ENCODE results near the gene F11R. TPM values are rescaled to one million over a fixed set of nuclear protein-coding genes. Genes with fewer than 3 reads are reported as not detected.
"Not testable (repeated sequence)": the region's sequence is repeated elsewhere in the genome, so short reads cannot be mapped to it uniquely, and the experiment has no call there.

The F11R gene
- total RNA-seq, 8 experiments from 2014 or later = 1.4 to 14.5 (median 5.2) TPM

DNA sequence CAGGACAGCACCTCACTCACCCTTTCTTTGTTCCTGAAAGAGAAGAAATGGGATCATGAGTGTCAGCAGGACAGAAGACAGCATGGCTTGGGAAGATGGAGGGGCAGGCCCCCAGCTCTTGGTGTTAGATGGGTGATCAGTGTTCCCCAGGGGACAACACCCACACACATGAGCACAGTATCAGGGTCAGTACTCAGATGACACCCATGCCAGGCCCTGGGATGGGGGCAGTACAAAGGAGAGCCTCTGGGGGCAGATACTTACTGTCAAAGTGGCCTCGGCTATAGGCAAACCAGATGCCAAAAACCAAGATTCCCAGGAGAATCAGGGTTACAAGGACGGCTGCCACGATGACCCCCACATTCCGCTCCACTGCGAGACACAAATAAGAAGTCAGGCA is 21.6 kb downstream of the F11R start:
- Histone ChIP-seq H3K27ac (no peak overlapping the region), H3K4me1 (replicated peaks in 1 of 2) (no peaks in the 10 kb centered on the region), H3K4me3 (no peak overlapping the region)
- WGBS, 10 experiments = 85 to 100% (median 98%) methylated on average over 1 to 5 of the region's 5 CpGs; no CpG with 5 or more reads in 6 of the 10 experiments
- no peak for ATAC-seq (replicated peaks in 6 of 8)
- in situ Hi-C loops (cut with MboI; ENCODE audit: low pct_unique_long_range_greater_than_20kb in 2 of 9, low sequenced_read_pairs in 9 of 9, unreplicated experiment in 9 of 9) = loop anchor here in 2 of 9 experiments (25.0 kb wide), 2 partner anchors 88 to 262 kb away; partner anchors contain the start of genes KLHDC9 (in 1 of the 2), NECTIN4 (in 1 of the 2) and SLAMF7 (in 1 of the 2)

DNA sequence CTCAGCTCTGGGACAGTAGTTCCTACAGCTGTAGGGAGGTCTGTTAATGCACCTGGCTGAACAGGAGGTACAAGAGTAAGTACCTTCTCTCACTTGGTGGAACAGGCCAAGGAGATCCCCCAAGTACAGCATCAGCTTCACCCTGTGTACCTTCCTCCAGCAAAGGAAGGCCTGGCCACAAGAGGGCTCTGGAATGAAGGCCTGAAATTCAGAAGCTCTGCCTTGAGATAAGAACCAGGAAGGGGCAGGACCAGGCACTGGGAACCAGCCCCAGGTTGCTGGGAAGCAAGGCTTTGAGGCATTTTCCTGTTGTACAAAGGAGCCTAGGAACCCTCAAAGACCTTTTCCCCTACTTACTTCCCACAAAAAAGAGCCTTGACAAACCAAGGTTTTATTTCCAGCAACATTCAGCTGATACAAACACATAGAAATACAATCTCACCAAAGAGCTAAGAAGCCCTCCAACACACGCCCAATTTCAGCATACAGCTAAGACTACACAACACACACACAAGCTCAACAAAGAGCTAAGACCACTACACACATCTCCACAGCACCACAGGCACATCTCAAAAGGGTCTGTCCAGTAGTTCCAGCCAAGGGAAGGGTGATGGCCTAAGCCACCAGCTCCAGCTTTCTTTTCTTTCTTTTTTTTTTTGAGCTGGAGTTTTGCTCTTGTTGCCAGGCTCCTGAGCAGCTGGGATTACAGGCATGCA is 23.5 kb downstream of the F11R start:
- in situ Hi-C loops (cut with MboI; ENCODE audit: low pct_unique_long_range_greater_than_20kb in 2 of 9, low sequenced_read_pairs in 9 of 9, unreplicated experiment in 9 of 9) = loop anchor here in 2 of 9 experiments (25.0 kb wide), 2 partner anchors 90 to 260 kb away; partner anchors contain the start of genes KLHDC9 (in 1 of the 2), NECTIN4 (in 1 of the 2) and SLAMF7 (in 1 of the 2)
- Histone ChIP-seq H3K4me3 (no peak overlapping the region), H3K27ac (no peak overlapping the region), H3K4me1 (replicated peaks in 1 of 2) (no peaks in the 10 kb centered on the region)
- 88 to 100% (median 100%) methylated on average over 1 of the region's 1 CpG; no CpG with 5 or more reads in 4 of the 10 experiments for WGBS, 10 experiments
- ATAC-seq (replicated peaks in 6 of 8) = peak; percentile 45 to 91 (median 76)

DNA sequence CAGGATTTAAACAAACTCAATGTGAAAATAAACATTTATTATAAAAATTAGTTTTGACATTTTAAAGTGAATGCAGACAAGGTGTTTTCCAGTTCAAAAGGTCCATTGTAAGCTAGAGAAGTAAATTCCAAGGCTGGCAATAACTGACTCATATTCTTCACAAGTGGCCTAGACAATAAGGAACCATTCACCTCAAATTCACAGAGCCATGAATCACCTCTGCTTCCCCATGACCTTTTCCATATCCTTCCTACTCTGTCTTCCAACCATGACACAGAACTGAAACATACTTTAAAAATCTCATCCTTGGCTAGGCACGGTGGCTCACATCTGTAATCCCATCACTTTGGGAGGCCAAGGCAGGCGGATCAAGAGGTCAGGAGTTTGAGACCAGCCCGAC is 24.8 kb downstream of the F11R start:
- in situ Hi-C loops (cut with MboI; ENCODE audit: low pct_unique_long_range_greater_than_20kb in 2 of 9, low sequenced_read_pairs in 9 of 9, unreplicated experiment in 9 of 9) = loop anchor here in 2 of 9 experiments (25.0 kb wide), 2 partner anchors 91 to 259 kb away; partner anchors contain the start of genes KLHDC9 (in 1 of the 2), NECTIN4 (in 1 of the 2) and SLAMF7 (in 1 of the 2)
- no peak overlapping the region for H3K27ac ChIP-seq
- ATAC-seq (replicated peaks in 6 of 8) = no peak
- no peaks in the 10 kb centered on the region for H3K4me1 ChIP-seq (replicated peaks in 1 of 2)
- no peak overlapping the region for H3K4me3 ChIP-seq
- 0 to 100% (median 90%) methylated on average over 1 to 3 of the region's 3 CpGs; no CpG with 5 or more reads in 3 of the 10 experiments for WGBS, 10 experiments

DNA sequence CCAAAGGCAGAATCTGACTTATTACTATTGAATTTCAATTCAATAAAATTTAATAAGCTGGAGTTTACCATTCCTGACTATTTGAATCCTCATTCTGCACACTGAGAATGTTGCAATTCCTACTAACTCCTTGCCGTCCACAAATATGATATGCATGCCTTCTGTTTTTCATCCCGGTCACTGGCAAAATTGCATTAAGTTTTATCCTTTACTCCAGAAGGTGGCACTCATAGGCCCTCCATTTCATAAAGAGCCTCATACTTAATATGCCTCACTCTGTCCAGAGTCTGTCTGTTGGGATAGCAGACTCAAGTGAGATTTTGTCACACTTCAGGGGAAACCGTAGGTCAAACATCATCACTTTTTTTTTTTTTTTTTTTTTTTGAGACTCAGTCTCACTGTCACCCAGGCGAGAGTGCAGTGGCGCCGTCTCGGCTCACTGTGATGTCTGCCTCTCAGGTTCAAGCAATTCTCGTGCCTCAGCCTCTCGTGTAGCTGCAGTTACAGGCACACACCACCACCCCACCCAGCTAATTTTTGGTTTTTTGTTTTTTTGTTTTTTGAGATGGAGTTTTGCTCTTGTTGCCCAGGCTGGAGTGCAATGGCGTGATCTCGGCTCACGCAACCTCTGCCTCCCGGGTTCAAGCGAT is 27.3 kb downstream of the F11R start:
- in situ Hi-C loops (cut with MboI; ENCODE audit: low pct_unique_long_range_greater_than_20kb in 2 of 9, low sequenced_read_pairs in 9 of 9, unreplicated experiment in 9 of 9) = loop anchor here in 2 of 9 experiments (25.0 kb wide), 2 partner anchors 94 to 256 kb away; partner anchors contain the start of genes KLHDC9 (in 1 of the 2), NECTIN4 (in 1 of the 2) and SLAMF7 (in 1 of the 2)
- no peak overlapping the region for H3K4me3 ChIP-seq
- ATAC-seq (replicated peaks in 6 of 8) = peak in 3 of 8 experiments; percentile 37 to 76 (median 40)
- H3K27ac ChIP-seq = no peak overlapping the region
- 0 to 98% (median 92%) methylated on average over 3 to 12 of the region's 14 CpGs; no CpG with 5 or more reads in 1 of the 10 experiments for WGBS, 10 experiments
- no peaks in the 10 kb centered on the region for H3K4me1 ChIP-seq (replicated peaks in 1 of 2)

DNA sequence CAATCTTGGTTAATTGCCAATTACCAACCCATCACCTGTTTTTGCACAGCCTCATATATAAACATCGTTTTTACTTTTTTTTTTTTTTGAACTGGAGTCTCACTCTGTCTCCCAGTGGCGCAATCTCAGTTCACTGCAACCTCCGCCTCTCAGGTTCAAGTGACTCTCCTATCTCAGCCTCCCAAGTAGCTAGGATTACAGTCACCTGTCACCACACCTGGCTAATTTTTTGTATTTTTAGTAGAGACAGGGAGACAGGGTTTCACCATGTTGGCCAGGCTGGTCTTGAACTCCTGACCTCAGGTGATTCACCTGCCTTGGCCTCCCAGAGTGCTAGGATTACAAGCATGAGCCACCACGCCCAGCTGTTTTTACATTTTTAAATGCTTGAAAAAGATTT is 28.9 kb downstream of the F11R start:
- not testable (repeated sequence) for H3K4me1 ChIP-seq (replicated peaks in 1 of 2); ATAC-seq (replicated peaks in 6 of 8); H3K4me3 ChIP-seq; H3K27ac ChIP-seq
- WGBS, 10 experiments = 64 to 100% (median 90%) methylated on average over 1 to 4 of the region's 4 CpGs; no CpG with 5 or more reads in 2 of the 10 experiments
- in situ Hi-C loops (cut with MboI; ENCODE audit: low pct_unique_long_range_greater_than_20kb in 2 of 9, low sequenced_read_pairs in 9 of 9, unreplicated experiment in 9 of 9) = loop anchor here in 2 of 9 experiments (25.0 kb wide), 2 partner anchors 95 to 255 kb away; partner anchors contain the start of genes KLHDC9 (in 1 of the 2), NECTIN4 (in 1 of the 2) and SLAMF7 (in 1 of the 2)

DNA sequence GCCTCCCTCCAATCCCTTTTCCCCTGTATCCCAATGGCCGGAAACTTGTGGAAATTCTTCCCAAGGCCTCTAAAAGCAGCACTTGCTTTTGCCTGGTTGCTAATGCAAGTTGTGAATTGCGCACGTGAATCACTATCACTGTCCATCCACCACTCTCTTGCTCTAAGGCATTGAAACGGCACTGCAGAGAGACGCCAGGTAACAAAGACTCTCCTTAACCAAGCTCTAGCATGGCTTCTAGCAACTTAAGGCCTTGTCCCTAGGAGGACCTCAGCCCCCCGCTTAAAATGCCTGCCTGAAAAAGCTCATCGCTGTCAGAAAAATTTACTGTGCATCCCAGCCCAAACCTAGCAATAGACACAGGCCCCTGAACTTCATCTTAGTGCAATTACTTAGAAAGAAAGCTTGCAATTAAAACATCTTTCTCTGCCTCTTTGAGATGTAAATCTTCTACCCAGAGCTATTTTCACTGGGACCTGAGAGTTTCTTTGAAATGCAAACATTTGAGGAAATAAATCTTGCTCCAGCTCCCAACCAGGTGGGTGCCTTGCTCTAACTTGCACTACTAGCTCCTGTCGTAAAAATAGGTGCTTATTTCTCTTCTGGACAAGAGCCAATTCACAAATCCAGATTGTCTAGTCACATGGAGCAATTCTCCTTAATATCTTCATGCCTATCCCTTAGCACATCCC is 33.4 kb downstream of the F11R start:
- peak in 3 of 8 experiments; percentile 18 to 36 (median 30) for ATAC-seq (replicated peaks in 6 of 8)
- in situ Hi-C loops (cut with MboI; ENCODE audit: low pct_unique_long_range_greater_than_20kb in 2 of 9, low sequenced_read_pairs in 9 of 9, unreplicated experiment in 9 of 9) = loop anchor here in 2 of 9 experiments (25.0 kb wide), 2 partner anchors 100 to 250 kb away; partner anchors contain the start of genes KLHDC9 (in 1 of the 2), NECTIN4 (in 1 of the 2) and SLAMF7 (in 1 of the 2)

DNA sequence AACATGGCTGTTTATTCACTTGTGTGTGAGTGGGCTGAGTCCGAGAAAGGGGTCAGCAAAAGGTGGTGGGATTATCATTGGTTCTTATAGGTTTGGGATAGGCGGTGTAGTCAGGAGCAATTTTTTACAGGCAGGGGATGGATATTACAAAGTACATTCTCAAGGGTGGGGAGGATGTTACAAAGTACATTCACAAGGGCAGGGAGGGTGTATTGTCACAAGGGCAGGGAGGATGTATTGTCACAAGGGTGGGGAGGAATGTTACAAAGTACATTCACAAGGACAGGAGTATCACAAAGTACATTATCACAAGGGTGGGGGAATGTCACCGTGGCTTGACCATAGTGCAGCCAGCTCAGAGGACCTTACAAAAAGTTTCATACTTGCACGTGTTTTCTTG is 35.2 kb downstream of the F11R start:
- no peak for ATAC-seq (replicated peaks in 6 of 8)
- Histone ChIP-seq H3K27ac (no peak overlapping the region), H3K4me1 (replicated peaks in 1 of 2) (peaks cover 2 to 9% of the 10 kb centered on the region in 2 donors), H3K4me3 (no peak overlapping the region)
- WGBS, 10 experiments = 0 to 100% (median 93%) methylated on average over 1 to 4 of the region's 4 CpGs; no CpG with 5 or more reads in 1 of the 10 experiments
- in situ Hi-C loops (cut with MboI; ENCODE audit: low pct_unique_long_range_greater_than_20kb in 2 of 9, low sequenced_read_pairs in 9 of 9, unreplicated experiment in 9 of 9) = loop anchor here in 2 of 9 experiments (25.0 kb wide), 2 partner anchors 102 to 248 kb away; partner anchors contain the start of genes KLHDC9 (in 1 of the 2), NECTIN4 (in 1 of the 2) and SLAMF7 (in 1 of the 2)

More for the DNA sequence above, 33.4 kb downstream of the F11R start:
- Histone ChIP-seq H3K4me1 (replicated peaks in 1 of 2) (peaks cover 2 to 5% of the 10 kb centered on the region in 2 donors), H3K27ac (no peak overlapping the region), H3K4me3 (no peak overlapping the region)
- WGBS, 10 experiments = 28 to 90% (median 41%) methylated on average over 1 to 8 of the region's 8 CpGs

DNA sequence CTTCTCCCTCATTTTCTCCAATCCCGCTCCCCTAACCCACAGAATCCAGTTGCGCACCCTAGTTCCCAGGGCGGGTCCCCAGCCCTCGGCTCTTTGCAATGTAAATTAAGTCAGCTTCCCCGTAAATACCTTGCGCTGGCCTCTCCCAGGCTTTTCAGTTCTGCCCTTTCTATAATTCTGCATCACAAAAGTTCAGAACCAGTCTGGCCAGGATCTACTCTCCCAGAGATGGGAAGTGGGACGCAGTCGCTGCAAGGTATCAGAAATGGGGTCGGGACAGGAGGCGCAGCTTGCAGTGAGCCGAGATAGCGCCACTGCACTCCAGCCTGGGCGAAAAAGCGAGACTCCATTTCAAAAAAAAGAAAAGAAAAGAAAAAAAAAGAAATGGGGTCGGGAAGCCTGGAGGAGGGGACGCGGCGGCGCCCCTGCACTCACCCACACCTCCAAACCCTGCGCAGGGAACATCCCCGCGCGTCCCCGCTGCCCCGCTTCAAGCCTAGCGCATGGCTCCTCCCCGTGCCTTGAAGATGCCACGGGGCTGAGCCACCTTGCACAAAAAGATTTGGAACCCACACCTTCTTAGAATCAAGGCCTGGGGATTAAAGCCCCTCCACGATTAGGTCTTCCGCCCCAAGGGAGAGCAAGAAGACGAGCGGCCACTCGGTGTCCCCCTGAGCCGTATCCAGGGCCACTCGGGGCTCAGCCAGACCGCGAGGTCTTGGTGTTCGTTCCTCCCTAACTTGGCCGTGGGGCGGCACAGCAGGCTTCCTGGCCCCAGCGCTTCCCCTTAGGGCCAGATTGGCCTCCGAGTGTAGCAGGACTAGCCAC is 39.2 kb downstream of the F11R start:
- Histone ChIP-seq H3K27ac (no peak overlapping the region), H3K4me1 (replicated peaks in 1 of 2) (peaks cover 0 to 4% of the 10 kb centered on the region in 2 donors), H3K4me3 (no peak overlapping the region)
- peak in 6 of 8 experiments; percentile 47 to 79 (median 71) for ATAC-seq (replicated peaks in 6 of 8)
- in situ Hi-C loops (cut with MboI; ENCODE audit: low pct_unique_long_range_greater_than_20kb in 2 of 9, low sequenced_read_pairs in 9 of 9, unreplicated experiment in 9 of 9) = loop anchor here in 2 of 9 experiments (25.0 kb wide), 2 partner anchors 106 to 244 kb away; partner anchors contain the start of genes KLHDC9 (in 1 of the 2), NECTIN4 (in 1 of the 2) and SLAMF7 (in 1 of the 2)
- WGBS, 10 experiments = 3 to 58% (median 38%) methylated on average over 1 to 24 of the region's 42 CpGs; no CpG with 5 or more reads in 2 of the 10 experiments

DNA sequence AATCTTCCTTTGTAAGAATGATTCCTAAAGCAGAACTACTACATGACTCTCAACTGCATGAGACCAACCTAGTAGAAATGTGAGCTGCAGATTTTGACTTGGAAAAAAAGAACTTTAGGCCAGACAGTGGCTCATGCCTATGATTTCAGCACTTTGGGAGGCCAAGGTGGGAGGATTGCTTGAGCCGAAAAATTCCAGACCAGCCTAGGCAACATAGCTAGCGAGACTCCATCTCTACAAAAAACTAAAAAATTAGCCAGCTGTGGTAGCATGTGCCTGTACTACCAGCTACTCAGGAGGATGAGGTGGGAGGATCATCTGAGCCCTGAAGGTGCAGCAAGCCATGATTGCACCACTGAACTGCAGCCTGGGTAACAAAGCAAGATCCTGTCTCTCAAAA is 41.7 kb downstream of the F11R start:
- in situ Hi-C loops (cut with MboI; ENCODE audit: low pct_unique_long_range_greater_than_20kb in 2 of 9, low sequenced_read_pairs in 9 of 9, unreplicated experiment in 9 of 9) = loop anchor here in 2 of 9 experiments (25.0 kb wide), 2 partner anchors 108 to 242 kb away; partner anchors contain the start of genes KLHDC9 (in 1 of the 2), NECTIN4 (in 1 of the 2) and SLAMF7 (in 1 of the 2)
- 17 to 90% (median 83%) methylated on average over 1 to 2 of the region's 2 CpGs; no CpG with 5 or more reads in 3 of the 10 experiments for WGBS, 10 experiments
- H3K4me3 ChIP-seq = no peak overlapping the region
- no peak overlapping the region for H3K27ac ChIP-seq
- ATAC-seq (replicated peaks in 6 of 8) = no peak
- H3K4me1 ChIP-seq (replicated peaks in 1 of 2) = peaks cover 0 to 4% of the 10 kb centered on the region in 2 donors

DNA sequence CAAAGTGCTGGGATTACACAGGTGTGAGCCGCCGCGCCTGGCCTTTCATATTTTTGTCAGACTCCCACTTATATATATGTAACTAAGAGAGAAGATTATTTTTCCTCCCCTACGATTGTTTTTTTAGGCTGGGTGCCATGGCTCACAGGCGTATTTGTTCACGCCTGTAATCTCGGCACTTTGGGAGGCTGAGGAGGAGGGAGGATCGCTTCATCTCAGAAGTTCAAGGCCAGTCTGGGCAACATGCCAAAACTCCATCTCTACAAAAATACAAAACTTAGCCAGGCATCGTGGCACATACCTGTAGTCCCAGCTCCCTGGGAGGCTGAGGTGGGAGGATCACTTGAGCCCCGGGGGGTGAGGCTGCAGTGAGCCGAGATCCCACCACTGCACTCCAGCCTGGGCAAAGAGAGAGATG is 42.4 kb downstream of the F11R start:
- Histone ChIP-seq H3K27ac (no peak overlapping the region), H3K4me1 (replicated peaks in 1 of 2) (peaks cover 0 to 4% of the 10 kb centered on the region in 2 donors), H3K4me3 (no peak overlapping the region)
- WGBS, 10 experiments = 70 to 96% (median 91%) methylated on average over 4 to 11 of the region's 11 CpGs; no CpG with 5 or more reads in 2 of the 10 experiments
- no peak for ATAC-seq (replicated peaks in 6 of 8)
- in situ Hi-C loops (cut with MboI; ENCODE audit: low pct_unique_long_range_greater_than_20kb in 2 of 9, low sequenced_read_pairs in 9 of 9, unreplicated experiment in 9 of 9) = loop anchor here in 2 of 9 experiments (25.0 kb wide), 2 partner anchors 109 to 241 kb away; partner anchors contain the start of genes KLHDC9 (in 1 of the 2), NECTIN4 (in 1 of the 2) and SLAMF7 (in 1 of the 2)

DNA sequence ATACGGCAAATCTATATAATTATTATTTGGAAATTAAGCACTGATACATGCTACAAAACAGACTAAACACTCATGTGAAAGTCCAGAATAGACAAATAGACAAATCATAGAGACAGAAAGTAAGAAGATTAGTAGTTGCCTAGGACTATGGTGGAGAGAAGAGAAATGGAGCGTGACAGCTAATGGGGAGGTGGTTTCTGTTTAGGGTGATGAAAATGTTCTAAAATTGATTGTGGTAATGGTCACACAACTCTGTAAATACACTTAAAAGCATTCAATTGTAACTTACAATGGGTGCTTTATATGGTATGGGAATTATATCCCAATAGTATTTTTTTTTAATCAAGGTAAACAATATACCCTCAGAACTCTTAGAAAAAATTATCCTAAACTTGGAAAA is 45.9 kb downstream of the F11R start:
- H3K27ac ChIP-seq = no peak overlapping the region
- in situ Hi-C loops (cut with MboI; ENCODE audit: low pct_unique_long_range_greater_than_20kb in 2 of 9, low sequenced_read_pairs in 9 of 9, unreplicated experiment in 9 of 9) = loop anchor here in 2 of 9 experiments (25.0 kb wide), 2 partner anchors 112 to 238 kb away; partner anchors contain the start of genes KLHDC9 (in 1 of the 2), NECTIN4 (in 1 of the 2) and SLAMF7 (in 1 of the 2)
- ATAC-seq (replicated peaks in 6 of 8) = no peak
- H3K4me1 ChIP-seq (replicated peaks in 1 of 2) = peaks cover 7 to 12% of the 10 kb centered on the region in 2 donors
- 25 to 100% (median 86%) methylated on average over 1 to 2 of the region's 2 CpGs for WGBS, 10 experiments
- H3K4me3 ChIP-seq = no peak overlapping the region

Data from motor neuron (in vitro differentiated cells).